ENCODE measurements around the gene SAT1.

SAT1 gene
- long read RNA-seq, transcript SAT1-204 (6 exons, 1,065 nt) = major isoform, 209 of 285 reads
- long read RNA-seq, partial matches to known transcripts = 8 of 285 reads
- long read RNA-seq, other reads (novel, unspliced or antisense) = 60 of 285 reads

DNA sequence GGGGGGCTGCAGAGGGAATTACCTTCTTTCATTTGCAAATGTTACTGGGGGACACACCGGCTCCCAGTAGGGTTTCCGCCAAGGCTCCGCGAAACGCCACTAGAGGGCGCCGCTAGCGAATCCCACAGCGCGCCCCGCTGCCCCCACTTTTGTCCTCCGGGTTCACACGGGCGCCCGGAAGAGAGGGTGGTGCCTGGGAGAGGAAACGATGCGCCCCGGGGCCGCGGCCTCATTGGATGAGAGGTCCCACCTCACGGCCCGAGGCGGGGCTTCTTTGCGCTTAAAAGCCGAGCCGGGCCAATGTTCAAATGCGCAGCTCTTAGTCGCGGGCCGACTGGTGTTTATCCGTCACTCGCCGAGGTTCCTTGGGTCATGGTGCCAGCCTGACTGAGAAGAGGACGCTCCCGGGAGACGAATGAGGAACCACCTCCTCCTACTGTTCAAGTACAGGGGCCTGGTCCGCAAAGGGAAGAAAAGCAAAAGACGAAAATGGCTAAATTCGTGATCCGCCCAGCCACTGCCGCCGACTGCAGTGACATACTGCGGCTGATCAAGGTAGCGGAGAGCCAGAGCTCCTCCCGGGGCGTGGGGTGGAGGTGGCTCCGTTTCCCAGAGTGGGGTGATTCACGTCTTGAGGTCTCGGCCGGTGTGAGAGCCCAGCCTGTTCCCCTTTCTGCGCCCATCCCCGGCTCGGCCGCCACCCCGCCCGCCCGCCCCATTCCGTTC is at the start of gene SAT1:
Gene SAT1, plus strand, starts transcription at position 311 of the 726 bp plus-strand sequence. Its CDS starts 179 bp downstream, at position 490.
- peak within 1 kb of the TSS; percentile 49 for H3K4me3 ChIP-seq (replicated peaks; ENCODE audit: insufficient read depth, low read length)
- peak within 1 kb of the TSS; percentile 91 for H3K27ac ChIP-seq (replicated peaks)
- peak; percentile 67 to 94 for DNase-seq (ENCODE audit: low read depth in 1 of 2, low spot score in 1 of 2)
- H3K27me3 ChIP-seq (ENCODE audit: insufficient read depth, poor library complexity, severe bottlenecking) = no peaks in the 10 kb centered on the region
- TF ChIP-seq CTCF (IDR thresholded peaks at IDR 0.05; ENCODE audit: insufficient read depth, low read length) (peak; percentile 29), GABPA (IDR thresholded peaks at IDR 0.05; ENCODE audit: low read depth) (0 out of 2 replicates have a peak, but pooled peaks have one; percentile 20), SPI1 (IDR thresholded peaks at IDR 0.05; ENCODE audit: borderline replicate concordance, low read depth) (0 out of 2 replicates have a peak, but pooled peaks have one; percentile 26), POLR2AphosphoS5 (IDR thresholded peaks at IDR 0.05; ENCODE audit: low read depth) (peak; percentile 96)
- TF ChIP-seq, protein P1, sequence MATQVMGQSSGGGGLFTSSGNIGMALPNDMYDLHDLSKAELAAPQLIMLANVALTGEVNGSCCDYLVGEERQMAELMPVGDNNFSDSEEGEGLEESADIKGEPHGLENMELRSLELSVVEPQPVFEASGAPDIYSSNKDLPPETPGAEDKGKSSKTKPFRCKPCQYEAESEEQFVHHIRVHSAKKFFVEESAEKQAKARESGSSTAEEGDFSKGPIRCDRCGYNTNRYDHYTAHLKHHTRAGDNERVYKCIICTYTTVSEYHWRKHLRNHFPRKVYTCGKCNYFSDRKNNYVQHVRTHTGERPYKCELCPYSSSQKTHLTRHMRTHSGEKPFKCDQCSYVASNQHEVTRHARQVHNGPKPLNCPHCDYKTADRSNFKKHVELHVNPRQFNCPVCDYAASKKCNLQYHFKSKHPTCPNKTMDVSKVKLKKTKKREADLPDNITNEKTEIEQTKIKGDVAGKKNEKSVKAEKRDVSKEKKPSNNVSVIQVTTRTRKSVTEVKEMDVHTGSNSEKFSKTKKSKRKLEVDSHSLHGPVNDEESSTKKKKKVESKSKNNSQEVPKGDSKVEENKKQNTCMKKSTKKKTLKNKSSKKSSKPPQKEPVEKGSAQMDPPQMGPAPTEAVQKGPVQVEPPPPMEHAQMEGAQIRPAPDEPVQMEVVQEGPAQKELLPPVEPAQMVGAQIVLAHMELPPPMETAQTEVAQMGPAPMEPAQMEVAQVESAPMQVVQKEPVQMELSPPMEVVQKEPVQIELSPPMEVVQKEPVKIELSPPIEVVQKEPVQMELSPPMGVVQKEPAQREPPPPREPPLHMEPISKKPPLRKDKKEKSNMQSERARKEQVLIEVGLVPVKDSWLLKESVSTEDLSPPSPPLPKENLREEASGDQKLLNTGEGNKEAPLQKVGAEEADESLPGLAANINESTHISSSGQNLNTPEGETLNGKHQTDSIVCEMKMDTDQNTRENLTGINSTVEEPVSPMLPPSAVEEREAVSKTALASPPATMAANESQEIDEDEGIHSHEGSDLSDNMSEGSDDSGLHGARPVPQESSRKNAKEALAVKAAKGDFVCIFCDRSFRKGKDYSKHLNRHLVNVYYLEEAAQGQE (IDR thresholded peaks at IDR 0.05; ENCODE audit: insufficient replicate concordance, low read depth) = peak; percentile 64

DNA sequence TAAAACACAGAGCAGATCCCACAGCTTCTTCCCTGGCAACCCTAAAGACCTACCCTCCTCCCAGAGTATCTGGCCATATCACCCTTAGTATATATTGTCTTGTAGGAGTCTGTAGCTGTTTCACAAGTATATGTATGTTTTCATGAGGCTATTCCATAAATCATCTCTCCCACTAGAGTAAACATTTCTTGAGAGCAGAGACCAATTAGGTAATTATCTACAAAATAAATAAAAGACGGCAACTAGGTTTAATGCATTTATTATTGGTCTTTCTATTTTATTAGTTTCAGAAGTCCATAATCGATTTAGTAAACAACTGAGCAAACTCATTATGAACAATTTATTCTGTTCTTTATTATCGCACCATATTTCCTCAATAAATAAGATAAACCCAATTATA is 46.9 kb upstream of the SAT1 start:
- Histone ChIP-seq H3K27me3 (ENCODE audit: insufficient read depth, poor library complexity, severe bottlenecking) (no peaks in the 10 kb centered on the region), H3K27ac (replicated peaks) (no peak overlapping the region), H3K4me3 (replicated peaks; ENCODE audit: insufficient read depth, low read length) (no peak overlapping the region)
- no peak for DNase-seq (ENCODE audit: low read depth in 1 of 2, low spot score in 1 of 2)
- TF ChIP-seq POLR2AphosphoS5 (IDR thresholded peaks at IDR 0.05; ENCODE audit: low read depth) (no peak), GABPA (IDR thresholded peaks at IDR 0.05; ENCODE audit: low read depth) (no peak), SPI1 (IDR thresholded peaks at IDR 0.05; ENCODE audit: borderline replicate concordance, low read depth) (no peak)
- TF ChIP-seq, protein P1 (IDR thresholded peaks at IDR 0.05; ENCODE audit: insufficient replicate concordance, low read depth) = no peak

- no peaks in the 10 kb centered on the region for H3K27me3 ChIP-seq (ENCODE audit: insufficient read depth, poor library complexity, severe bottlenecking)
- no peak overlapping the region for H3K27ac ChIP-seq (replicated peaks)
- no peak overlapping the region for H3K4me3 ChIP-seq (replicated peaks; ENCODE audit: insufficient read depth, low read length)
- TF ChIP-seq POLR2AphosphoS5 (IDR thresholded peaks at IDR 0.05; ENCODE audit: low read depth) (no peak), CTCF (IDR thresholded peaks at IDR 0.05; ENCODE audit: insufficient read depth, low read length) (no peak), SPI1 (IDR thresholded peaks at IDR 0.05; ENCODE audit: borderline replicate concordance, low read depth) (no peak), GABPA (IDR thresholded peaks at IDR 0.05; ENCODE audit: low read depth) (no peak)
- TF ChIP-seq, protein P1 (IDR thresholded peaks at IDR 0.05; ENCODE audit: insufficient replicate concordance, low read depth) = no peak
- DNase-seq (ENCODE audit: low read depth in 1 of 2, low spot score in 1 of 2) = no peak
Observed at GRCh38 chrX:23737413-23737812, 45.6 kb upstream of the SAT1 start.
